ENCODE results near the gene TMEM51. TPM values are rescaled to one million over a fixed set of nuclear protein-coding genes. Genes with fewer than 3 reads are reported as not detected.

Gene TMEM51
- total RNA-seq, 4 donors from 2014 or later, result 17.7 to 32.9 (median 22.9) TPM

- H3K27me3 ChIP-seq, result no peaks in the 10 kb centered on the region
- no peak overlapping the region for H3K27ac ChIP-seq
- peaks cover 0 to 11% (median 7%) of the 10 kb centered on the region in 4 donors for H3K4me1 ChIP-seq
- H3K9me3 ChIP-seq, result no peaks in the 10 kb centered on the region
- in situ Hi-C loops (cut with MboI; ENCODE audit: low pct_ligation_motif_present in 1 of 4, low pct_unique_long_range_greater_than_20kb in 1 of 4, low sequenced_read_pairs in 3 of 4) (loop anchor here in 3 of 4 donors (10.0 to 25.0 kb wide), 2 partner anchors 127 to 289 kb away; partner anchors contain the start of gene CTRC (in 3 of the 3)), intact Hi-C loops (cut with DNase I; ENCODE audit: low total_unique reads) (no loop called here)
- no peak for DNase-seq
- 86 to 89% methylated on average over 2 to 6 of the region's 6 CpGs for WGBS, 2 donors (ENCODE audit: low coverage in 1 of 2)
- TF ChIP-seq EP300 (IDR thresholded peaks at IDR 0.05; ENCODE audit: low read depth) (no peak), CTCF (IDR thresholded peaks at IDR 0.05) (no peak), POLR2AphosphoS5 (IDR thresholded peaks at IDR 0.05) (no peak)
- no peak overlapping the region for H3K4me3 ChIP-seq
- H3K36me3 ChIP-seq, result no peaks in the 10 kb centered on the region
Observed at GRCh38 chr1:15148004-15148403, 5.5 kb upstream of the TMEM51 start.

GRCh38 chr1:15148475-15148874 is 5.1 kb upstream of the TMEM51 start:
- H3K4me3 ChIP-seq, result no peak overlapping the region
- DNase-seq, result no peak
- no peaks in the 10 kb centered on the region for H3K27me3 ChIP-seq
- 85 to 86% methylated on average over 3 to 9 of the region's 9 CpGs for WGBS, 2 donors (ENCODE audit: low coverage in 1 of 2)
- in situ Hi-C loops (cut with MboI; ENCODE audit: low pct_ligation_motif_present in 1 of 4, low pct_unique_long_range_greater_than_20kb in 1 of 4, low sequenced_read_pairs in 3 of 4), result loop anchor here in 3 of 4 donors (10.0 to 25.0 kb wide), 2 partner anchors 126 to 289 kb away; partner anchors contain the start of gene CTRC (in 3 of the 3)
- TF ChIP-seq POLR2A (IDR thresholded peaks at IDR 0.05) (no peak), EP300 (IDR thresholded peaks at IDR 0.05; ENCODE audit: low read depth) (no peak), POLR2AphosphoS5 (IDR thresholded peaks at IDR 0.05) (no peak), CTCF (IDR thresholded peaks at IDR 0.05) (no peak)
- H3K9me3 ChIP-seq, result no peaks in the 10 kb centered on the region
- peaks cover 0 to 11% (median 7%) of the 10 kb centered on the region in 4 donors for H3K4me1 ChIP-seq
- no peak overlapping the region for H3K27ac ChIP-seq
- intact Hi-C loops (cut with DNase I; ENCODE audit: low total_unique reads), result no loop called here
- H3K36me3 ChIP-seq, result no peaks in the 10 kb centered on the region

- 0% methylated on average over 1 of the region's 1 CpG for WGBS, 2 donors (ENCODE audit: low coverage in 1 of 2)
- Histone ChIP-seq H3K4me1 (peaks cover 0 to 13% (median 7%) of the 10 kb centered on the region in 4 donors), H3K36me3 (no peaks in the 10 kb centered on the region), H3K27me3 (no peaks in the 10 kb centered on the region), H3K9me3 (no peaks in the 10 kb centered on the region), H3K4me3 (no peak overlapping the region), H3K27ac (no peak overlapping the region)
- DNase-seq, result no peak
- no peak for TF ChIP-seq CTCF (IDR thresholded peaks at IDR 0.05)
- TF ChIP-seq EP300 (IDR thresholded peaks at IDR 0.05; ENCODE audit: low read depth), result no peak
- no peak for TF ChIP-seq POLR2AphosphoS5 (IDR thresholded peaks at IDR 0.05)
- no peak for TF ChIP-seq POLR2A (IDR thresholded peaks at IDR 0.05)
- intact Hi-C loops (cut with DNase I; ENCODE audit: low total_unique reads), result no loop called here
- in situ Hi-C loops (cut with MboI; ENCODE audit: low pct_ligation_motif_present in 1 of 4, low pct_unique_long_range_greater_than_20kb in 1 of 4, low sequenced_read_pairs in 3 of 4), result loop anchor here in 3 of 4 donors (10.0 to 25.0 kb wide), 2 partner anchors 126 to 288 kb away; partner anchors contain the start of gene CTRC (in 3 of the 3)
Observed at GRCh38 chr1:15148941-15149340, 4.6 kb upstream of the TMEM51 start.

- DNase-seq, result no peak
- Histone ChIP-seq H3K4me3 (no peak overlapping the region), H3K27ac (no peak overlapping the region), H3K9me3 (no peaks in the 10 kb centered on the region), H3K27me3 (no peaks in the 10 kb centered on the region), H3K4me1 (peaks cover 0 to 28% (median 17%) of the 10 kb centered on the region in 4 donors), H3K36me3 (no peaks in the 10 kb centered on the region)
- intact Hi-C loops (cut with DNase I; ENCODE audit: low total_unique reads), result loop anchor here (5.0 kb wide), 2 partner anchors 62 to 122 kb away; no protein-coding TSS in a partner anchor
- in situ Hi-C loops (cut with MboI; ENCODE audit: low pct_ligation_motif_present in 1 of 4, low pct_unique_long_range_greater_than_20kb in 1 of 4, low sequenced_read_pairs in 3 of 4), result loop anchor here in 2 of 4 donors (10.0 kb wide), 1 partner anchor 124 kb away; no protein-coding TSS in a partner anchor
- 85 to 100% methylated on average over 1 to 3 of the region's 3 CpGs for WGBS, 2 donors (ENCODE audit: low coverage in 1 of 2)
- TF ChIP-seq POLR2AphosphoS5 (IDR thresholded peaks at IDR 0.05), result no peak
- TF ChIP-seq EP300 (IDR thresholded peaks at IDR 0.05; ENCODE audit: low read depth), result no peak
- no peak for TF ChIP-seq CTCF (IDR thresholded peaks at IDR 0.05)
- TF ChIP-seq POLR2A (IDR thresholded peaks at IDR 0.05), result no peak
Observed at GRCh38 chr1:15150376-15150775, 3.2 kb upstream of the TMEM51 start.

Measured in transverse colon (tissue), 4 donors.